NCI-H2227 (cell line): ENCODE data around the gene STX19.
"Not testable (repeated sequence)": the region's sequence is repeated elsewhere in the genome, so short reads cannot be mapped to it uniquely, and the experiment has no call there.

Experiments
- DNase-seq: peaks from one replicate; lab custom pipeline; 2025; ENCODE audit not compliant: unreplicated experiment; lab: John Stamatoyannopoulos, UW

Gene STX19

DNA sequence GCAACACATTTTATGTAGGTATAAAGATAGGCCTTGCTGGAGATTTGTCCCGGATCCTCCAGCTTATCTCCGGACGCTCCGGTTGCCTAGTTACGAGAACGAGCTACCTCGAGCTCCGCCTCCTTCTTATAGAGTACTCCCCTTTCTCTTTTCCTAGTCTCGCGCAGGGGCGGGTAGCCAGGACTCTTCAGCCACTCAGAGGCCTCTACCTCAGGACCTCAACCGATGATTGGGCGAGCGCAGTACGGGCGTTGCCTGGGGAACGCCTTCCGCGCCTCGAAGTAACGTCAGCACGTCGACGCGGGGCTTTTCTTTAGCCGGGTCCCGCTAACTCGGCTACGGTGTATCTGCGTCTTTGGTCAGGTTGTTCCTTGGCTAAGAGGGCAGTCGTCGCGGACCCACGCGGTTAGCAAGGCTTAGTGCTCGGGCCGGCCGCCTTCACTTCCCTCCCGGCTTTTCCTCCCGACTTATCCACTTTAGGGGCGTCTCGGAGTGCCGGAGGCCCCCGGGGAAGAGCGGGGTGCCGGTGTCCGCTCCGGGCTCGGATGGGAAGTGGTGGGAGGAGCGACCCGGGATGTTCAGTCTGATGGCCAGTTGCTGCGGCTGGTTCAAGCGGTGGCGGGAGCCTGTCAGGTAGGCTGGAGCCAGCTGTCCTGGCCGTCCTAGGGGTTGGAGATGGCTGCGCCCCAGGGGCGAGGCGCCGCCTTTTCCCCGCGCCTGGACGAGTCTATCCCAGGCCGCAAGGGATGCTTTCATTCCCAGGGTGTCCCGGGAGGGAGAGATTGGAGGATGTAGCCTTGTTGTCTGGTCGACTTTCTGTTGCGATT is 48.3 kb downstream of the STX19 start, which contains the start of gene ARL13B:
Gene ARL13B, plus strand, starts transcription at position 306 of the 827 bp plus-strand sequence. Its CDS starts 269 bp downstream, at position 575.
- DNase-seq: peak; percentile 97

DNA sequence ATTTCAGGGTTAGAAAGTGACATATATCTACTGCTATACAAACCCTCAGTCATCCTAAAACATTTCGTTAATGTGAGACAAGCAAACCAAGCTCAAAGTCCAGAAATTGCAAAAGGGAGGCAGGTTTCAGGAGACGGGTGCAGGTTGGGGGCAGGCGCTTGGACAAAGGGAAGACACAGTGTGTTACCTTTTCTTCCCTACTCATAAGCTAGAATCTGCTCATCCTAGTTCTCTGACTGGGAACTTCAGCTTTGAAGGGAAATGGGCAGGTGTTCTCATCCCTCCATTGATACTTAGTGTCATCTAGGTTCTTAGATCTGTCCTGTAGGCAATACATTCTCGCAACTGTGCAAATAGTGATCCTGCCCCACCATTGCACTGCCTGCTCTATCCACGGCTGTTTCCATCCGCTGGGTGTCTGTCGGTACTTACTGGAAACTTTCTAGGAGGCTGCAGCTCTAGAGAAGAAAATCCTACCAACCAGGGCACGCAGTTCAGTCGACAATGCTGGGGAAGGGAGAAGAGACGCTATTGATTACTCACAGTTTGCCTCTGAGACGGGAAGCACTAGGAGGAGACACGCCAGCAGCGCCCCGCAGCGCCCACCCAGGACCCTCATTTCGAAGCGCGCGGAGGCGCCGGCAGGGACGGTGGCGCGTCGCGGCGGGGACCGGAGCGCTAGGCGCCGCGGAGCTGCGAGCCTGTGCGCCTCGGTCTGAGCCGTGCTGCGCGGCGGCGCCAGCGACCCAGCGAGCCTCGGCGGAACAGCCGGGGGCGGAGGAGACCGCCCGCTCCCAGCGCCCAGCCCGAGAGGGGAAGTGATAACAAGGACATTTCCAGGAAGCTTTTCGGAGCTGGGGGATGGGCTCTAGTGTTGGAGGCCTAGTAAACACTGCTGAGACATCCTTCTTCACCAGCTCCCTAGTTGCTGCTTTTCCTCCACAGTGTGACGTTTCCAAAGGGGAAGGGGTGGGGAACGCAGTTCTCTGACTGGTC is 55.0 kb downstream of the STX19 start, which contains the start of gene PROS1:
Gene PROS1, minus strand, starts transcription at position 766 of the 996 bp plus-strand sequence. Its CDS starts 147 bp downstream, at position 619.
- peak; percentile 83 for DNase-seq

DNA sequence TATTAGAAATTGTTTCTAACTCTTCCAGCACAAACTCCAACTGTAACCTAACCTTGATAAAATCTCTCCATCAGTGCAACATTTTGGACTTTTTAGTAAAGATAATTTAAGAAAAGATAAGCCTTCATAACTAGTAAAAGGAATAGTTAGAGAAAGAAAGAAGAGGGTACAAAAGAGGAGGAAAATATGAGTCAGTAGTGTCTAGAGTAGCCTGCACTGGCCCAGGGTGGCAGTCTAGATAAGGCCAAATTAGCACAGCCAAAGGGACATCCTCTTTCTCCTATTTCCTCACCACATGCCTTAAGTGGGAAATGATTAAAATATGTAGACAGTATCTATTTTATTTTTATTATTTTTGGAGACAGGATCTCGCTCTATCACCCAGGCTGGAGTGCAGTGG is 58.4 kb downstream of the STX19 start:
- no peak for DNase-seq

DNA sequence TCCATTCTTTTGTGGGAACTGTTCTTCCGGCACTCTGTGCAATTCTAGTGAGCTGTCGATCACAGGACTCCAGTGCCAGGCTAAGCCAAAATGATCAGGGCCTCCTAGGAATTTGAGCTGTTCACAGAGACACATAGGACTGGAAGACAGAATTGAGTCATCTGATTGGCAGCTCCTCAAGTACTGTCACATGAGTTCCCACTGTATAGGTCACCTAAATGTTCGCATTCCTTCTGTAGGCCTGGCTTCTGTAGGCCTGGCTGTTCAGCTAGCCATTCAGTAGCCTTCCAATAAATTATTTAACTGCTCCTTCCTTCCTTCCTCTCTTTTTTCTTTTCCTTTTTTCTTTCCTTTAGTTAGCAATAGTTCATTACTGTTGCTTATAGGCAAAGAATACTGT is 59.0 kb downstream of the STX19 start:
- DNase-seq: no peak

DNA sequence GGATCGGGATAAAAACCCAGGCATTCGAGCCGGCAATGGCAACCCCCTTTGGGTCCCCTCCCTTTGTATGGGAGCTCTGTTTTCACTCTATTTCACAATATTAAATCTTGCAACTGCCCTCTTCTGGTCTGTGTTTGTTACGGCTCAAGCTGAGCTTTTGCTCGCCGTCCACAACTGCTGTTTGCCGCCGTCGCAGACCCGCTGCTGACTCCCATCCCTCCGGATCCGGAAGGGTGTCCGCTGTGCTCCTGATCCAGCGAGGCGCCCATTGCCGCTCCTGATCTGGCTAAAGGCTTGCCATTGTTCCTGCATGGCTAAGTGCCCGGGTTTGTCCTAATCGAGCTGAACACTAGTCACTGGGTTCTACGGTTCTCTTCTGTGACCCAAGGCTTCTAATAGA is 63.3 kb downstream of the STX19 start:
- DNase-seq: not testable (repeated sequence)
